RWPE1 (cell line): ENCODE measurements around the gene ZDHHC19.

Source experiments
- CTCF ChIA-PET: fragments of 350-600 bp; sonication (Branson Sonifier 250); formaldehyde crosslinking; extraction: SDS; loops from one replicate; lab custom pipeline; 2021; lab: Yijun Ruan, JAX
- POLR2A ChIA-PET: fragments of 400-600 bp; formaldehyde crosslinking; extraction: SDS; loops from one replicate; lab custom pipeline; 2020; ENCODE audit warnings: antibody characterized with exemption; ENCODE audit not compliant: low non-redundant PET; lab: Yijun Ruan, JAX
- DNase-seq: peaks from one replicate; pipeline ENCODE4 v3.0.0; 2012; ENCODE audit warnings: low spot score
- H3K27ac ChIP-seq: fragments of 450-650 bp; 2 replicates; pipeline ENCODE4 v1.5.1; 2017
- CTCF ChIP-seq: fragments of 450-650 bp; conservative IDR thresholded peaks from 2 replicates; pipeline ENCODE4 v1.5.1; 2017; ENCODE audit warnings: low read depth, mild to moderate bottlenecking

Gene ZDHHC19

GRCh38 chr3:196156160-196156559, 55.0 kb downstream of the ZDHHC19 start:
- H3K27ac ChIP-seq, result no peak overlapping the region
- CTCF ChIA-PET, result no interaction called here
- no peak for DNase-seq
- POLR2A ChIA-PET, result no interaction called here
- TF ChIP-seq CTCF, result no peak

GRCh38 chr3:196150481-196150880, 60.7 kb downstream of the ZDHHC19 start:
- no peak overlapping the region for H3K27ac ChIP-seq
- ChIA-PET POLR2A (no interaction called here), CTCF (no interaction called here)
- DNase-seq, result no peak
- TF ChIP-seq CTCF, result no peak

- ChIA-PET POLR2A (no interaction called here), CTCF (no interaction called here)
- H3K27ac ChIP-seq, result no peak overlapping the region
- no peak for DNase-seq
- no peak for TF ChIP-seq CTCF
Observed at GRCh38 chr3:196149831-196150301, 61.3 kb downstream of the ZDHHC19 start.

GRCh38 chr3:196149375-196149774, 61.8 kb downstream of the ZDHHC19 start:
- no peak for DNase-seq
- H3K27ac ChIP-seq, result no peak overlapping the region
- no peak for TF ChIP-seq CTCF
- POLR2A ChIA-PET, result no interaction called here
- CTCF ChIA-PET, result no interaction called here
